ENCODE measurements around the gene HAL.
A peak's percentile ranks its signal among the peaks of the same experiment; 100 is the strongest.
"Not testable (repeated sequence)": the region's sequence is repeated elsewhere in the genome, so short reads cannot be mapped to it uniquely, and the experiment has no call there.

HAL gene

DNA sequence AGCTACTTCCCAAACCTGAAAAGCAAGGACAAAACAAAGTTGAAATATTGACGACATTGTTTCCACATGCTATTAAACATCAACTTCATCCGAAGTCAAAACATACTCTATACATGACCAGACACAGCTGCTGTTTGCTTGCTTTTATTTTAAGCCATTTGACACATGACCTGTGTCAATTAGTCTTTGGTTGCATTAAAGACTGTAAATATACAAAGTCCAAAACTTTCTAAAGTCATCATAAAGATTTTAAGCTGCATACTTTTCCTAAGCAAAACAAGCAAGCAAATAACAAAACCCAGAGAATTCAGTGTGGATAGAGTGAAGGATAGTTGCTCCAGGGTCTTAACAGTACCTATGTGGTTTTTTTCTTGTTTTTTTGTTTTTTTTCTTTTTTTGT lies 21.8 kb downstream of the HAL start:
- no peak for DNase-seq

DNA sequence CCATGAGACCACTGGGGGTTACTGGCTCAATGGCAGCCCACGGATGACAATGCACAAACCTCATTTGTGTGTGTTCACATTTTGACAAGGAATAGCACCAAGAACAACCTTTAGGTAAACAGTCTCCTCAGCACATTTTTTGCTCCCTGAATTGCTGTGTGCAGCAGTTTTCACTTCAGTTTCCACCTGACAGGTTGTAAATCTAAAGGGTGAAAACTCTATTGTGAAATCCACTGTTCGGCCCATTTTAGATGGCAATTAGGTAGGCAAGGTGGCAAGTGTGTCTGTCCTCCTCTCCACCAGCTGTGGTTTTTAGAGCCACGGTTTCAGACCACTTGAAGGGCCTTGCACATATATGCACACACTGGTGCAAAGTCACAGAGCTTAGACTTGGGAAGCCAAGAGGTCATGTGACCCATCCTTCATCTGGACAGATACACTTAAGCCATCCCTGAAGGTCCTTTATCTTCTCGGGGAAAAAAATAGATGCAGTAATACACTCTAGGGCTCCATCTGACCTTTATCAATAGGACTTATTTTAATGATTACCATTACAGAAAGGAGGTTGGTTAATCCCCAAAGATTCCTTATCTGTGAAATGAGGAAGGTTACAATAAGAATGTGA lies 23.2 kb downstream of the HAL start:
- DNase-seq, result no peak

DNA sequence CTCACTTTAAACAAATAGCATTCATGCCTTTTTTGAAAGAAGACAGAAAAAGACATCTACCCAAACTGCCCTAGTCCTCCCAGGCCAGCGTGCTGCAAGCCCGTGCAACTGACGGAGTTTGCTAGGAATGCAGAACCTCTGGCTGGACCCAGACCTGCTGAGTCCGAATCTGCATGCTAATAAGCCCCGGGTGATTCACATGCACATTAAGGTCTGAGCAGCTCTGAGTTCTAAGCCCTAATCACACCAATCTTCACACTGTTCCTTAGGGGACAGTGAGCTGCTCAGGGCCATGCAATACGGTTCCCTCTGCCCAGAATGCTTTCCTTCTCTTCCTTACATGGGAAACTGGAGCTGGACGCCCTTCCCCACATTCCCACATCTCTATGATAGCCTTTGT lies 25.2 kb downstream of the HAL start:
- DNase-seq, result no peak

DNA sequence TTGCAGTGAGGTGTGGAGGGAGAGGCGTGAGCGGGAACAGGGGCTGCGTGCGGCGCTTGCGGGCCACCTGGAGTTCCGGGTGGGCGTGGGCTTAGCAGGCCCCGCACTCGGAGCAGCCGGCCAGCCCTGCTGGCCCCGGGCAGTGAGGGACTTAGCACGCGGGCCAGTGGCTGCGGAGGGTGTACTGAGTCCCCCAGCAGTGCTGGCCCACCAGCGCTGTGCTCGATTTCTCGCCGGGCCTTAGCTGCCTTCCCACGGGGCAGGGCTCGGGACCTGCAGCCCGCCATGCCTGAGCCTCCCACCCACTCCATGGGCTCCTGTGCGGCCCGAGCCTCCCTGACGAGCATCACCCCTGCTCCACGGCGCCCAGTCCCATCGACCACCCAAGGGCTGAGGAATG lies 27.0 kb downstream of the HAL start:
- not testable (repeated sequence) for DNase-seq

DNA sequence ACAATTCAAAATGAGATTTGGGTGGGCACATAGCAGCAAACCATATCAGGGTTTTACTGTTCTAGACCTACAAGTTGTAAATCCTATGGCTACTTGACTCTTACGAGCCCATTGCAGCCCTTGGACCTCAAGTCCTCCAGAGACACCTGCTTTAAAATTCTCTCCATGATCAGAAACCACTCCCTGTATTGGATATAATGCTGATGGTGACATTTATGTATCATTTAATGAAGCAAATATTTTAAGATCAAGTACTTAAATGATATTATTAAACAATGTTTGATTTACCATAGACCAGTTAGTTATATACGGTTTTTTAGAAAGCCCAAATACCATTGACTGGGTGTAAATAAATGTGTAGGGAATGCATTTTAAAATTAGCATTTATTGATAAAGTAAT lies 28.8 kb downstream of the HAL start:
- DNase-seq, result no peak

DNA sequence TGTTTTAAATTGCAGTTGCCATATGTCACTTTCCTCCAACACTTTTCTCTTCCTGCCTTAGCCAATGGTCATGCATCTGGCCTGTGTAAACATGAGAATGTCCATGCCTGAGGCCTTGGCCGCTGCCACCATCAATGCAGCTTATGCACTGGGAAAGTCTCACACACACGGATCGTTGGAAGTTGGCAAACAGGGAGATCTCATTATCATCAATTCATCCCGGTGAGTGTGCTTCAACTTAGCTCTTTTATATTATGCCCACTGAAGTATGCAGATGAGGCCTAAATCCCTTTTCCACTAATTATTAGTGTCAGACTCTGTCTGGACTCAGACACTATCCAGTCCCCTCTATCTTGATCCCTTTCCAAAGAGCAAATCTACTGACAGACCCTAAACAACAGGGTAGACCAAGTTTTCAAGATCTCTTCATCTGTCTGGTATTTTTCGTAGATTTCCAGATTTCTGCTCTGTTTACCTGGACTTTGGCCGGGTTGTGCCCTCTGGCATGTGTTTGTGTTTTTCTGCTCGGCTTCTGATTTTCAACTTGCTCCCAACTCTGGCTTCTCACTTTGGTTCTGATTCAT lies 29.8 kb downstream of the HAL start:
- DNase-seq, result no peak

DNA sequence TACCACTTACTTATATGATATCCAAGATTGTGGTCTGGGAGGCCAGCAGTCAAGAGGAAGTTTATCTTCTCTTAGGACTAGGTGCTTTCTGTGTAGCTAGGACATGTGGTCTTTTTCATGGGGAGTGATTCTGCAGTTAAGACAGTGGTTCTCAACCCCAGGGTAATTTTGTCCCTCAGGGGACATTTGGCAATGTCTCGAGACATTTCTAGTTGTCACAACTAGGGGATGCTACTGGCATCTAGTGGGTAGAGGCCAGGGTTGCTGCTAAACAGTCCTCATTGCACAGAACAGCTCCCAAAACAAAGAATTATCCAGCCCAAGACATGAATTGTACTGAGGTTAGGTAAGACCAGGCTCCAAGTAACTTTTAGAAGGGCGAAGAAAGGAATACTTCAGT lies 33.0 kb downstream of the HAL start:
- DNase-seq, result no peak

DNA sequence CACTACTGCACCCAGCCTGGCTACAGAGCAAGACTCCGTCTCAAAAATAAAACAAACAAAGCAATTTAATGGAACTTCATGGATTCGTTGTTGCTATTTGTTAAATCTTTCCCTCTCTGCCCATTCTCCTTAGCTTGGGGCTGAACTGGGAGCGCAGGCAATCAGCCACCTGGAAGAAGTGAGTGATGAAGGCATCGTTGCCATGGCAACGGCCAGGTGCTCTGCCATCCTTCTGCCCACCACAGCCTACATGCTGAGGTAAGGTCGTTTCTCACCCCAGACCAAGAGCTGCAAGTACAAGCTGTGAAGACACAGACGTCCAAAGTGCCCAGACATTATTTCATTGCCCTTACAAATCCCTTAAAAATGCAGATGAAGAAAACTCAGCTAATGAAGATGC lies 33.9 kb downstream of the HAL start:
- no peak for DNase-seq

DNA sequence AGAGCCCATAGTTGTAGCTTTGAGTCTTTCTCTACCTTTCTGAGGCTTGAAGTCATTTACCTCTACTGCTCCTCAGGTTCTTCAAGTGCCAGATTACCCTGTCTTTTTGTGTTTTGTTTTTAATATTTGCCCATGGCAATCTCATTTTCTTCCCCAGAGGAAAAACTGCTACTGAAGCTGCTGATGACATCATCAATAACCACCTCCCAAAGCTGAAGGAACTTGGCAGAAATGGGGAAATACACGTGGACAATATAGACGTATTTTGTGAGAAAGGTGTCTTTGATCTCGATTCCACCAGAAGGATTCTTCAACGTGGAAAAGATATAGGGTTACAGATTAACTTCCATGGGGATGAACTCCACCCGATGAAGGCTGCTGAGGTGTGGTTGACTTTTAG lies 35.9 kb downstream of the HAL start:
- no peak for DNase-seq

DNA sequence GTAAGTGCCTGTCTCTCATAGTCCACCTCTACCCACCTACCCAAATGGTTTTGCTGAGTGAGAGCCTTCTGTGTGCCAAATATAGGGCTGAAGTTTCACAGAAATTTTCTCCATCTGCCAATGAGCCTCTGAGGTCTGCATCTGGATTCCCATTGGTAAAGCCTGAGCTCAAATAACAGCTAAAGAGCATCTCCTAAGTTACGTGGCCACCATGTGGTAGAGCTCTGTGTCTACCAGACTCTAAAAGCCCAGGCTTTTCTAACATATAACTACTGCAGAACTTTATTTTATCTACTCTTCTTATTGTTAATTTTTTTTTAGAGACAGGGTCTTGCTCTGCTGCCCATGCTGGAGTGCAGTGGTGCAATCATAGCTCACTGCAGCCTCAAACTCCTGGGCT lies 37.0 kb downstream of the HAL start:
- peak; percentile 4 for DNase-seq

DNA sequence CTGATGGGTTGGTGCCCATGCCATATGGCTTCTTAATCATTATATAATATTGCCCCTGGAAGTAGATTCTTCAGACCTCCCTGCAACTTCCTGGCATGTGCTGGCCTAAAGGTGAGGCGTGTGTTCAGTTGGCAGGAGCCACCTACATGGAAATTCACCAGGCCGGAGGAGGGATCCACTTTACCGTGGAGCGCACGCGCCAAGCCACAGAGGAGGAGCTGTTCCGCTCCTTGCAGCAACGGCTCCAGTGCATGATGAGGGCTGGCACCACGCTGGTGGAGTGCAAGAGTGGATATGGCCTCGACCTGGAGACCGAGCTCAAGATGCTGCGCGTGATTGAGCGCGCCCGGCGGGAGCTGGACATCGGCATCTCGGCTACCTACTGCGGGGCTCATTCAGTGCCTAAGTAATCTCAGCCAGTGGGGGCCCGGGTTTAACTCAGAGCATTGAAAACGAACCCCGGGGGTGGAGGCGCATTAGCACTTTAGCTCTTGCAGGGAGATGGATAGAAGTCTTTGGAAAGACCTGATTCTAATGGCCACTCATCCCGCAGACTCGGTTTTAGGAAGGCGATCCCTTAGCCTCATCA lies 39.5 kb downstream of the HAL start:
- DNase-seq, result no peak

DNA sequence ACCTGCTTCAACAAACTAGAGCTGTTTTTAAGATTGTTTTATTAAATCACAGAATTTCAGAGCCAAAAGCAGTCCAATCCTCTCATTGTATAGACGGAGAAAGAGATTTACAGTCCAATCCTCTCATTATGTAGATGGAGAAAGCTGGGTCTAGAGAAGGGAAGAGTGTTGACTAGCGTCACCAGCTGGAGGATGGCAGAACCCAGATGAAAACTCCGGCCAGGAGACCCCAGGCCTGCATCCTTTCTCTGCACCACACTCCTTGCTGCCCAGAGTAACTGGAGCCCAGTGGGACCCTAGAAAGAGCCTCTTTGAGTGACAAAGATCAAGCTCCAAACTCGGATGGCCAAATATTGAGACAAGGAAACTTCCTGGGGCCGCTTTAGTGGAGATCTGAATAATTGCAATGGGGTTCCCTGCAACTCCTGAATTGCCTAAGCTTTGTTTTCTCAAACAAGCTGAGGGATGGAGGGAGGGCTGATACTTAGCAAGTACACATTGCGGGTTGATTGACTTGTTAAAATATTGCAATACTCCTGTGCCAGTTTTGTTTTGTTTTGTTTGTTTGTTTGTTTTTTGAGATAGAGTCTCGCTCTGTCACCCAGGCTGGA lies 40.5 kb downstream of the HAL start:
- DNase-seq, result no peak

DNA sequence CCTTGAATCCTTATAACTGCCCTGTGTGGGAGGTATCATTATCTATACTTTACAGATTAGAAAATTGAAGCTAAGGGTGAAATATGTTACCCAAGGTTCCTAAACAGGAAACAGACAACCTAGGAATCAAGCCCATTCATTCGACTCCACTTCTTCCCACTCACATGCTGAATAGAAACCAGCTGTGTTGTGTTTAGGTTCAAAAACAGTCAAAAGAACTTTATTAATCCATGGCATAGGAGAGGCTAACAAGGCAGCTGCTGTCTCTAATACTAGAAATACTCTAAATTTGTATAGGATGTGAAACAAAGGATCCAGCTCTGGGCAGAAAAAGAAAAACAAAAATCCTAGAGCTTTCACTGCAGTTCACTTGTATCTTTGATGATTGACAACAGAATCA lies 43.1 kb downstream of the HAL start:
- DNase-seq, result no peak

DNA sequence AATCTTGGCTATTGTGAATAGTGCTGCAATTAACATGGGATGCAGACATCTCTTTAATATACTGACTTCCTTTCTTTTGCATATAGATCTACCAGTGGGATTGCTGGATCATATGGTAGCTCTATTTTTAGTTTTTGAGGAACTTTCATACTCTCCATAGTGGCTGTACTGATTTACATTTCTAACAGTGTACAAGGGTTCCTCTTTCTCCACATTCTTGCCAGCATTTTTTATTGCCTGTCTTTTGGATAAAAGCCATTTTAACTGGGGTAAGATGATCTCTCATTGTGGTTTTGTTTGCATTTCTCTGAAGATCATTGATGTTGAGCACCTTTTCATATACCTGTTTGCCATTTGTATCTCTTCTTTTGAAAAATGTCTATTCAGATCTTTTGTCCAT lies 44.6 kb downstream of the HAL start:
- DNase-seq, result no peak

DNA sequence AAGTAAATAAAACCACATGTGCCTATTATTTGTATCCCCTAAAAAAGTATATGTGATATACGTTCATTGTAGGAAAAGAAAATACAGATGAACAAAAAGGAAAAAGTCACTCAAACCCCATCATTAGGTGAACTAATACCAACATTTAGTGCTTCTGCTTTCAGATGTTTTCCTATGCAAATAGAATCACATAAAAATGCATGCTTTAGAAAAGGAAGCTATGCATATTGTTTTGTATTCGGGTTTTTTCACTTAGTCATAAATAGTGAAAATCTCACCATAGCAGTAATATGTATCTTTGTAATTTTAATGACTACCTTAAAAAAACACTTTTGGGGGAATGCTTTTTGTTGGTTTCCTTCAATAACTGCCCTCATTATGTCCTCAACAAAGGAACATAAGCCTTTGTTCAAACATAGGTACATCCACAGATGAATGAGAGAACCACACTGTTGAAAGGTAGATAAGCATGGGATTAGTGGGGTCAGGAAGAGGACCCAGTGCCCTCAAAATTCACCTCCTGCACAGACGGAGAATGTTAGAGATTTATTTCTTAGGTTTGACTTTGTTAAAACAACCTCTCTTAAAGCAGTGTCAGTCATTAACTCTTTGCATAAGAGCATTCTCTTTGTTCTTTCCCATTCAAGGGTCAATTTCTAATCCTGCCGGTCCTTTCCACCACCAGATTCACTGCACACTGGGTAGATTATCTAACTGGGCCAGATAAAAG lies 46.5 kb downstream of the HAL start:
- DNase-seq, result no peak

DNA sequence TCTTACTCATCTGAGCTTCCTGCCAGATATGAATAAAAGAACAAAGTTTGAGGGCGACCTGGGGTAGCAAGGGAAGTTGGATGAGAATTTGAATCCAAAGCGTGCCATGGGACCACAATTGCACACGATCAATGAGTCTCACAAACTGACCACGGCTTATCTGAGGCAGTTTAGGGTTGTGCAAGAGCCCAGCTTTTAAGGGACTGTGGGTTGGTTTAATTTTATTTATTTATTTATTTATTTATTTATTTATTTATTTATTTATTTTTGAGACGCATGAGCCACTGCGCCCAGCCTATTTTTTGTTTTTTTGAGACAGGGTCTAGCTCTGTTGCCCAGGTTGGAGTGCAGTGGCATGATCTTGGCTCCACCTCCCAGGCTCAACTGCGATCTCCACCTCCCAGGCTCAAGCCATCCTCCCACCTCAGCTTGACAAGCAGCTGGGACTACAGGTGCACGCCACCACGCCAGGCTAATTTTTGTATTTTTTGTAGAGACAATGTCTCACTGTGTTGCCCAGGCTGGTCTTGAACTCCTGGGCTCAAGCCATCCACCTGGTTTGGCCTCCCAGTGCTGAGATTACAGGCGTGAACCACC lies 51.9 kb downstream of the HAL start:
- DNase-seq, result no peak

DNA sequence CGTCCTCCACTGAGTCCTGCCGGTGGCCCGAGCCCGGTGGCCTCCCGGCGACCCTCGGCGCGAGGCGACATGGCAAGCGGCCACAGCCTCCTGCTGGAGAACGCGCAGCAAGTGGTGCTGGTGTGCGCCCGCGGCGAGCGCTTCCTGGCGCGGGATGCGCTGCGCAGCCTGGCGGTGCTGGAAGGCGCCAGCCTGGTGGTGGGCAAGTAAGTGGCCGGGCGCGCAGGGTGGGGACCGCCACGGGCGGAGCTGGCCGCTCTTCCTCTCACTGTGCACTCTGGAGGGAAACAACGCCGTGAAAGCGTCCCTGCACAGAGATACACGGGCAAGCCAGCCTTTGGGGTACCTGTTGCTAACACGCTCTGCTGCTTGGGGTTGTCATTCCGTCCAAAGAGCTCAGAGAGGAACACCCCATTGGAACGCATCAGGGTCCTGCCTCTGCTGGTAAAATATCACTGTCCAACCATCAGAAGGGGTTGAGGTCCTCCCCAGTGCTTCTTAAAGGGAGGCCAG lies 52.8 kb downstream of the HAL start, which contains the start of gene AMDHD1:
AMDHD1 (plus strand) TSS at position 2 of the 513 bp plus-strand sequence; CDS start at position 70, 68 bp downstream.
- DNase-seq, result peak; percentile 60

DNA sequence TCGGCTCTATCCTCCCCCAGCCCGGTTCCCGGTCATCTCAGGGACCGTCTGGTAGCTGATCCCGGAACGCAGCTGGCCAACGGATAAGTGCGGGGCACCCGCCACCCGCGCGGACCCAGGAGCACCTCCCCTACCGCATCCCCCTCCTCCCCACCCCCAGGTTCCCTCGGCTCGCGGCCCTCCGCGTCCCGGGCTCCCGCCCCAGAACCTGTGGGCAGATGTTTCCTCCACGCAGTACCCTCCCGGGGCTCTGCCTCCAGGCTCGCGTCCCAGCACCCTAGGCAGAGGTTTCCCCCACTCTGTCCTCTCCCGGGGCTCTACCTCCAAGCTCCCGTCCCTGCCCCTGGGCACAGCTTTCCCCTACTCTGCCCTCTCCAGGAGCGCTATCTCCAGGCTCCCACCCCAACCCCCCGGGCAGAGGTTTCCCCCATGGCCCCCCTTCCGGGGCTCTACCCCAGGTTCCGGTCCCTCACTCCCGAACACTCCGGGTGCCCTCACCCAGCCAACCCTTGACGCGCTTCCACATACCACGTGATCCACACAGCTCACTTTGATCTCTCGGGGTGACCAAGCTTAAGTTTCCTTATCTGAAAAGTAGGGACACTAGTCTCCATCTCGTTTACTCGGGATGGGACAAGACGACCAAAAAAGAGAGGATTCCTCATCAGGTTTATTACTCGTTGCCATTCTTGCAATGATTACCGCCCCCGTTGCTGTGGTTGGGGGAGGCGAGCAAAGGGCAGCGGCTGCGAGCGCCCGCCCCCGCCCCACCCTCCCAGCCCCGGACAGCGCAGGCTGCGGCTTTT lies 53.4 kb downstream of the HAL start, which contains the start of gene CCDC38:
CCDC38 (minus strand) TSS at position 91 of the 806 bp plus-strand sequence. CDS start 6,105 bp downstream, outside the sequence.
- peak; percentile 91 for DNase-seq

DNA sequence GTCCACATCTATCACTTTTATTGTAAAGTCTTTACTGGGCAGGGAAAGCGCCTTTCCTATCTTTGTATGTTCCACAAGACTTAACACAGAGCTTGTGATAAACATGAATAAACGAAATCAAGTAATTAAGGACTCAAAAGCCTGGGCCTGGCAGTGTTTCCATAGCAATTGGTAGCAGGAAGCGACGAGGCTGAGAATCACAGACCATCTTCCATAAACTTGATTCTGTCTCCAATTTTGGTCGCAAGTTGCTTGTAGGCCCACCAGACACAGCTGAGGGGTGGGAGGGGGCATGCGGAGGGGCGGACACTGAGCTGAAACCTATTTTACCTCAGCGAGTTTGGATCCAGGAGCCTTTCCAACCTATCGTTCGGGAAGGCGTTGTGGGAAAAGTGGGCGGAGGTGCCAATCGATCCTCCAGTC lies 54.0 kb downstream of the HAL start:
- DNase-seq, result no peak

DNA sequence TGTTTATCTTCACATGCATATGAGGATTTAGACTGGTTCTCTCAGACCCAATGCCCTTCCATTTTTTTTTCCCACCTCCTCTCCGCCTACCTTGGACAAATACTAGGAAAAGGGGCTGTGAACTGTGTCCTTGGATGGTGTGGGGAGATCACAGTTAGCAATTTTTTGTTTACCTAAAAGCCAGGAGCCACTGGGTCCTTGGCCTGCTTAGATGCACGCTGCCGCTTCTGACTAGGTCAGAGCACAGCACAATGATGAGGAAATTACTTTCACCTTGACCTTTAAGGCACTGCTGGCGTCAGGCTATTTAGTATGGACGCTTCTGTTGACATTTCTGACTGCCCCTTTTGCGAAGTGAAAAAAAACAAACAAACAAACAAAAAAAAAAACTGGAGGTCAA lies 55.6 kb downstream of the HAL start:
- DNase-seq, result no peak

Measured in activated CD4-positive, alpha-beta T cell treated with anti-CD3 and anti-CD28 coated beads, Interleukin-2, amount 50 U/mL, for 16 hours (primary cell).